Activated naive CD8-positive, alpha-beta T cell (primary cell): ENCODE results near the gene ARL16.
A peak's percentile ranks its signal among the peaks of the same experiment; 100 is the strongest.

Experiments
- H3K27ac Mint-ChIP-seq: one replicate; pipeline ENCODE4 v1.8.0; 2021; ENCODE audit warnings: mixed read lengths
- H3K27me3 Mint-ChIP-seq: one replicate; pipeline ENCODE4 v1.8.0; 2021; ENCODE audit warnings: mixed read lengths
- H3K36me3 Mint-ChIP-seq: one replicate; pipeline ENCODE4 v1.8.0; 2021; ENCODE audit warnings: mixed read lengths
- H3K4me1 Mint-ChIP-seq: one replicate; pipeline ENCODE4 v1.8.0; 2021; ENCODE audit warnings: low read depth, mixed read lengths
- H3K4me3 Mint-ChIP-seq: one replicate; pipeline ENCODE4 v1.8.0; 2021; ENCODE audit warnings: mild to moderate bottlenecking, mixed read lengths
- H3K9me3 Mint-ChIP-seq: one replicate; pipeline ENCODE4 v1.8.0; 2021; ENCODE audit warnings: low read depth, mixed read lengths

The ARL16 gene

DNA sequence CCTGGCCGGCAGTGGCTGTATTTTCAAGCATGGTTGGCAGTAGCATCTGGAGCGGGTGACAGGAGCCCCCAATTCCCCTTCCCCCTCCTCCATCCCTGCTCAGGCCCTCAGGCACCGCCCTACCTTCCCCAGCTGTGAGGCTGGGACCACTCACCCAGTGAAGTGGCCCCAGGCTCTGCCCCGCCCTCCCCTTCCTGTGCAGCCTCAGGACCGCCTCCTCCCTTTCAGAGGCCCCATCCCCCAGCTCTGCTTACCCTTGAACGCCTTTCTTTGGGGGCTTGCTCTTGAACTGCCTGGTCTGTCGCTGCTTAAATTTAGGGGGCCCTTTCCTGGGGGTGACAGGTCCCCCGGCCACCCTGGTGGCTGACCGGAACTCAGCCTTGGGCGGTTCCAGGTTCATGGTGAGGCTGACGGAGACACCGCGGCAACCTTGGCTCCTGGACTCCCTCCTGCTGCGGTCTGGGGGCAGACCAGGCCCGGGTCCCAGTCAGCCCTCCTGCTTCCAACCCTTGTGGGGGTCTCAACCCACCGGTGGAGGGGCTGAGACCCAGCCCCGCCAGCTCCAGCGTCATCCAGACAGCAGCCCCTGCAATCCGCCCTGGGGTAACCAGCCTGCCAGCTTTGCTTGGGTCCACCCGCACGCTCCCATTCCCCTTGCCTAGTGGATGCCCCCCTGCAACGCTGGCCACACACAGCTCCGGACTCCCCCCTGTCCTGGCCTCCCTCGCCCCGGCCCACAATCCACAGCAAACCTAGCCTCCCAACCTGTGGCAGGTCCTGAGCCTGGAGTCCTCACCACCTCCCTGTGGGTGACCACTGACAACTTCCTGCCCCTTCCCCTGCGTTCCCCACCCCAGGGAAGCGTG lies 30.5 kb downstream of the ARL16 start:
- no peak overlapping the region for H3K27ac Mint-ChIP-seq
- H3K4me1 Mint-ChIP-seq = peaks cover 7% of the 10 kb centered on the region
- H3K4me3 Mint-ChIP-seq = peak overlapping the region; percentile 79
- H3K36me3 Mint-ChIP-seq = no peaks in the 10 kb centered on the region
- H3K9me3 Mint-ChIP-seq = no peaks in the 10 kb centered on the region
- peaks cover 8% of the 10 kb centered on the region for H3K27me3 Mint-ChIP-seq

DNA sequence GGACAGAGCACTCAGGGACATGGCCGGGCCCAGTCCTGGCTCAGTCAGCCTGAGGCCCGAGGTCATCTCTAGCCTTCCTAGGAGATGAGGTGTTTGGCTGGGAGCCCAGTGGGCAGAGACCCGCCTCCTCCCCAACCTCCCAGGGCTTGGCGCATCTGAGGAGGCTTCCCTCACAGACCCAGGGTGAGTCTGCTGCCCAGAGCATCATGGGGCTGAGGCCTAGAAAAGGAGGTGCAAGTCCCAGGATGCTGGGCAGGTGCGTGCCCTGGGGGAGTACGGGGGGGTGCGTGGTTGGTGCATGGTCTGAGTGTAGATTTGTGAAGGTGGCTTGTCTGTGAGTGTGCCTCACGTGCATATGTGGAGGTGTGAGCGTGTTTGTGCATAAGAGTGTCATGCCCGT lies 31.9 kb downstream of the ARL16 start:
- no peak overlapping the region for H3K27ac Mint-ChIP-seq
- H3K4me1 Mint-ChIP-seq = peaks cover 7% of the 10 kb centered on the region
- peaks cover 11% of the 10 kb centered on the region for H3K27me3 Mint-ChIP-seq
- H3K4me3 Mint-ChIP-seq = peak overlapping the region; percentile 6
- no peaks in the 10 kb centered on the region for H3K9me3 Mint-ChIP-seq
- no peaks in the 10 kb centered on the region for H3K36me3 Mint-ChIP-seq

DNA sequence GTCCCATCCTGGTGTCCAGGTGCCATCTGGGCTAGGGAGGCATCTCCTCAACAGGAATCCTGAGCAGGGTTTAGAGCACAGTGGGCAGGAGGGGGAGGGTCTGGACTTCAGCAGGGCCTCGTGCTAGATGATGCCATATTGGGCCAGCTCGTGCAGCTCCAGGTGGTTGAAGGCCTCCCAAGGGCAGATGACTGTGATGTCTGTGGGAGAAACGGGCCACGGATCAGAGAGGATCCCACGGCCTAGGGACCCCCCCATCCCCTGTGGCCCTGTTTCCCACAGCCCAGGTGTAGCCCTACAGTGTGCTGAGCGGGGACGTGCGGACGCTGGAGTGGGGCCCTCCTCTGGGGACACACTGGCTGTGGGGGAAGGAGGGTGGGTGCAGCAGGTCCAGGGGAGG lies 32.6 kb downstream of the ARL16 start:
- Mint-ChIP-seq H3K36me3 (no peaks in the 10 kb centered on the region), H3K4me1 (peaks cover 7% of the 10 kb centered on the region), H3K9me3 (no peaks in the 10 kb centered on the region), H3K4me3 (no peak overlapping the region), H3K27me3 (peaks cover 11% of the 10 kb centered on the region), H3K27ac (no peak overlapping the region)

DNA sequence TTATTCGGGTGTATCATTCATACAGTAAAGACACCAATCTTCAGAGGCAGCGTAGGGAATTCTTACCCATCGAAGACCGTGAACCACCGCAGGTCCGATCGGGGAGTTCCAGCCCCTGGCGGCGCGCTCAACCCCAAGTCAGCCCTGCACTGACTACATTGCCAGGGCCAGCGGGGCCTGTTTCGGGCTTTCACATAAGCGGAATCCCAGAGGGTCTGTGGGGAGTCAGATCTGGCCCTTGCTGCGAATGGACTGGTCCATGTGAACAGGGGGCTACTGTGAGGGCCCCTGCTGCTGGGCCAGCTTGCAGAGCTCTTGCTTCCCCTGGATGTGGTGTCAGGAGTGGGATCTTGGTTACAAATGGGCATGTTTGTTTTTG lies 34.9 kb downstream of the ARL16 start:
- Mint-ChIP-seq H3K27me3 (peaks cover 11% of the 10 kb centered on the region), H3K4me1 (peaks cover 7% of the 10 kb centered on the region), H3K27ac (no peak overlapping the region), H3K36me3 (no peaks in the 10 kb centered on the region), H3K4me3 (no peak overlapping the region), H3K9me3 (no peaks in the 10 kb centered on the region)

DNA sequence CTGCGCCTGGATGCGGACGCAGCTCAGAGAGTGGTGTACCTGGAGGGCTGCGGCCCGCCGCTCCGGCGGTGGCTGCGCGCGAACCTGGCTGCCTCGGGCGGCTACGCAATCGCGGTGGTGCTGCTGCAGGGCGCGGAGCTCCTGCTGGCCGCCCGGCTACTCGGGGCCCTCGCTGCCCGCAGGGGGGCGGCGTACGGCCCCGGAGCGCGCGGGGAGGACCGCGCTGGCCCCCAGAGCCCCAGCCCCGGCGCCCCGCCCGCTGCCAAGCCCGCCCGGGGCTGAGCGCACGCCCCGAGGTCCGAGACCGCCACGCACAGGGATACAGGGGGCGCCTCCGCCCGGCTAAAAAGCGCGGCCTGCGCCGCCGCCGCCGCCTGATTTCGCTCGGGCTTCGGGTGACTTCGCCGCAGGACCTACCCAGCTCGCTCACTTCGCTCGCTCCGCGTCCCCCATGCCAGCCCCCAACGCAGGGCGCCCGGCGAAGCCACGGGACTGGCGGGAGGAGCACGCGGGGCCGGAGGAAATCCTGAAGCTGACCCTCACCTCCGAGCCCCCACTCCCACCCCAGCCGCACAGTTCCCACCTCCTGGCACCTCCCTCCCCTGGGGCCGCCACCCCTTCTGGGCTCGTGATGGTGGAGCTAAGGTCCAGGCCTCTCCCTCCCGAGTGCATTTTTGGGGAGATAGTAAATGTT lies 35.4 kb downstream of the ARL16 start:
- Mint-ChIP-seq H3K4me3 (no peak overlapping the region), H3K9me3 (no peaks in the 10 kb centered on the region), H3K27ac (no peak overlapping the region), H3K4me1 (peaks cover 3% of the 10 kb centered on the region), H3K36me3 (no peaks in the 10 kb centered on the region), H3K27me3 (peaks cover 11% of the 10 kb centered on the region)

DNA sequence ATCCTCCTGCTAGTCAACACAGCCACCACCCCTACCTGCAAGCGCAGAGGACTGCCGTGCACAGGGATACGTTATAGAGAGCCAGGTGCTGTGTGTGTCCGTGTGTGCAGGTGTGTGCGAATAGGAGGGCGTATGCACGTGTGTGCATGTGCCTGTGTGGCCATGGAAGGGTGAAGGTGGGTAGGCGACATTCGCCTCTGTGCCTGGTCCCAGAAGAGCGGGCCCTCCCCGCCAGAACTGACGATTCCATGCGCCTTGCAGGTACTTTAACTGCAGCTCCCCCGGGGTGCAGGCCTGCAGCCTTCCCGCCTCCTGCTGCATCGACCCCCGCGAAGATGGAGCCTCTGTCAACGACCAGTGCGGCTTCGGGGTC lies 36.0 kb downstream of the ARL16 start:
- no peaks in the 10 kb centered on the region for H3K36me3 Mint-ChIP-seq
- no peak overlapping the region for H3K27ac Mint-ChIP-seq
- H3K4me3 Mint-ChIP-seq = no peak overlapping the region
- H3K27me3 Mint-ChIP-seq = peaks cover 11% of the 10 kb centered on the region
- H3K9me3 Mint-ChIP-seq = no peaks in the 10 kb centered on the region
- H3K4me1 Mint-ChIP-seq = peaks cover 3% of the 10 kb centered on the region

DNA sequence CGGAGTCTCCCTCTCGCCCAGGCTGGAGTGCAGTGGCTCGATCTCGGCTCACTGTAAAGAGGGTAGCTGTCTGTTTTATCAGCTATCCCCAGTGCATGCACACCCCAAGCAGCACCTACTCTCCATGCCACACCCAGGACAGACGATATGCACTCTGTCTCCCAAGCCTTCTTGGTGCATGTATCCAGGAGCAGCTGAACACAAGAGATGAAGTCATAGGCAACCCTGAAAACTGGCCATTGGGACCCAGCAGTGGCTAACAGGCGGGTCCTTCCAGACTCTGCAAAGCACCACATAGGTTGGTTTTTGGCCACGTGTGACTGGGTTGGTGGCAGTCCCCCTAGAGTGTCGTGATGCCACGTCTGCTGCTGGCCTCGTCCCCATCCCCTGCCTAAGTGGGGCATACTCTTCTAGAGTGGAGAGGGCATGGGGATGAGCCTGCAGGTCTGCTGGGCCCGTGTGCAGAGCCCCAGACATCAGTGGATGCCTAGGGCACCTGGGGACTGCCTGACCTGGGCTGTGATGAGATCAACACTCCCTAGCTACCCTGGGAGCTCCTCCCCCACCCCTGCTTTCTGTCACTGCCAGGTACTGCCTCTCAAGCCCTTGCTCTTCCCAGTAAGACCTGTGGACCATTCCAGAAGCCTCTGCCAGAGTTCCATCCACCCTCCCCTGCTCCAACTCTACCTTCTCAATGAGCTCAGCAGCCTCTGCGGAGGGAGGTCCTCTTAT lies 36.6 kb downstream of the ARL16 start:
- H3K27ac Mint-ChIP-seq = no peak overlapping the region

DNA sequence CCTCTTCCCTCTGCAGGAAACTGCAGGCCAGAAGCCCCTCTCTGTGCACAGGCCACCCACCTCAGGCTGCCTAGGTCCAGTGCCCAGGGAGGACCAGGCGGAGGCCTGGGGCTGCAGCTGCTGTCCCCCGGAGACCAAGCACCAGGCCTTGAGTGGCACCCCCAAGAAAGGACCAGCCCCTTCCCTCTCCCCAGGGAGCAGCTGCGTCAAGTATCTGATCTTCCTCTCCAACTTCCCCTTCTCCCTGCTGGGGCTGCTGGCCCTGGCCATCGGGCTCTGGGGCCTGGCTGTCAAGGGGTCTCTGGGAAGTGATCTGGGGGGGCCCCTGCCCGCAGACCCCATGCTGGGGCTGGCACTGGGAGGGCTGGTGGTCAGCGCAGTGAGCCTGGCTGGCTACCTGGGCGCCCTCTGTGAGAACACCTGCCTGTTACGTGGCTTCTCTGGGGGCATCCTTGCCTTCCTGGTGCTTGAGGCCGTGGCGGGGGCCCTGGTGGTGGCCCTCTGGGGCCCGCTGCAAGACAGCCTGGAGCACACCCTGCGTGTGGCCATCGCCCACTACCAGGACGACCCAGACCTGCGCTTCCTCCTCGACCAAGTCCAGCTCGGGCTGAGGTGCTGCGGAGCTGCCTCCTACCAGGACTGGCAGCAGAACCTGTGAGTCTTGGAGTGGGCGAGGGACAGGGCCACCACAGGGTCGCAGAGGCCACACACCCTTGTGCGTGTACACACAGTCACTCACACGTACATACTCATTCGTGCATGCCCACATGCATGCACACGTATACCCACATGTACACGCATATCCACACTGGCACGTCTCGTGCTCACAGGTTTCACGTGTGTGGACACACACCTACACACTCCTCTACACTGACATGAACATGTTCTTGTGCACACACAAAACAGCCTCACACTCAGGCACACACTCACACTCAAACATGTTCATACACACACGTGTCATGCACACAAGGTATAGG lies 38.3 kb downstream of the ARL16 start:
- H3K36me3 Mint-ChIP-seq = no peaks in the 10 kb centered on the region
- H3K27ac Mint-ChIP-seq = no peak overlapping the region
- peaks cover 8% of the 10 kb centered on the region for H3K27me3 Mint-ChIP-seq
- no peaks in the 10 kb centered on the region for H3K4me1 Mint-ChIP-seq
- no peaks in the 10 kb centered on the region for H3K9me3 Mint-ChIP-seq
- H3K4me3 Mint-ChIP-seq = no peak overlapping the region

More for the DNA sequence above, 36.6 kb downstream of the ARL16 start:
- Mint-ChIP-seq H3K4me3 (no peak overlapping the region), H3K27me3 (peaks cover 11% of the 10 kb centered on the region), H3K36me3 (no peaks in the 10 kb centered on the region), H3K9me3 (no peaks in the 10 kb centered on the region), H3K4me1 (peaks cover 3% of the 10 kb centered on the region)

DNA sequence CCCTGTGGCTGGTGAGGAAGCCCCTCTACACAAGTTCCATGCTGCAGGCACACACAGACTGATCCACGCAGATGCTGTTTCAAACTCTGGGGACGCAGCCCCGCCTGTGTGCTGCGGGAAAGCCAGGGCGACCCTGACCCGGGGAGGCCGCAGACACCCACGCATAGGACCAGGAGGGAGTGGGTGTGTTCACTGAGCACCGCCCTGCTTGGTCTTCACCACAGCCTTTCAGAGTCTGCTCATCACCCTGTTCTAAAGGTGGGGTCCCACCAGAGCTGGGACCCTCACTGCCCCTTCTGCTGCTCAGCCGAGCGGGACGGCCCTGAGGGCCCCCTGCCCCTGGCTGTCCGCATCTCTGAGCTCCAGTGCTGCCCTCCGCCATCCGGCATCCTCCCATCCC lies 39.1 kb downstream of the ARL16 start:
- H3K27ac Mint-ChIP-seq = no peak overlapping the region
- H3K4me3 Mint-ChIP-seq = no peak overlapping the region
- H3K9me3 Mint-ChIP-seq = no peaks in the 10 kb centered on the region
- H3K27me3 Mint-ChIP-seq = peaks cover 8% of the 10 kb centered on the region
- no peaks in the 10 kb centered on the region for H3K36me3 Mint-ChIP-seq
- no peaks in the 10 kb centered on the region for H3K4me1 Mint-ChIP-seq

DNA sequence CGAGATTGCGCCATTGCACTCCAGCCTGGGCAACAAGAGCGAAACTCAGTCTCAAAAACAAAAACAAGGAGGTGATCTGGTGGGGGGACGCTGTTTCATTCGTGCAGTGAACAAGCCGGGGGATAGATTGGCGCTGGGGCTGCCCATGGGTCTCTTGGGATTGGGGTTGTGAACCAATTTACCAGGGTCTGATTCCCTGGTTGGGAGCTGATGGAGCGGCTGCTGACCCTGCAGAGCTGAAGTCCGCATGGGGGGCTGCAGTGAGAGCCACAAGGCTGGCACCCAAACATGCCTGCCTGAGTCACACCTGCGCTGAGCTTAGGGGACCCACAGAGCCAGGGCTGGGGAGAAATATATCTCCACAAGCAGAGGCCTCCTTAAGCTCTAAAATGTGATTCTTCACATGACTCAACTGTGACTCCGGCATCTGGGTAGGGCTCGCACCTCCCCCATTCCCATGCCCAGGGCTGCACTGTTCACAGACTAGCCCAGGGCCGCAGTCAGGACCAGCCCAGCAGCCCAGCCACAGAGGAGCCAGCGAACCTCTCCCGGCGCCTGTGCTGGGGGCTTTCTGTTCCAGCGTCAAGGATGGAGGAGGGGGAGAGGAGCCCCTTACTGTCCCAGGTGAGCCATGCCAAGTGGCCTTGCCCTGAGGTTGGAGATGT lies 41.6 kb downstream of the ARL16 start:
- H3K27ac Mint-ChIP-seq = no peak overlapping the region
- H3K9me3 Mint-ChIP-seq = no peaks in the 10 kb centered on the region
- peaks cover 2% of the 10 kb centered on the region for H3K4me1 Mint-ChIP-seq
- no peaks in the 10 kb centered on the region for H3K27me3 Mint-ChIP-seq
- H3K36me3 Mint-ChIP-seq = no peaks in the 10 kb centered on the region
- no peak overlapping the region for H3K4me3 Mint-ChIP-seq

DNA sequence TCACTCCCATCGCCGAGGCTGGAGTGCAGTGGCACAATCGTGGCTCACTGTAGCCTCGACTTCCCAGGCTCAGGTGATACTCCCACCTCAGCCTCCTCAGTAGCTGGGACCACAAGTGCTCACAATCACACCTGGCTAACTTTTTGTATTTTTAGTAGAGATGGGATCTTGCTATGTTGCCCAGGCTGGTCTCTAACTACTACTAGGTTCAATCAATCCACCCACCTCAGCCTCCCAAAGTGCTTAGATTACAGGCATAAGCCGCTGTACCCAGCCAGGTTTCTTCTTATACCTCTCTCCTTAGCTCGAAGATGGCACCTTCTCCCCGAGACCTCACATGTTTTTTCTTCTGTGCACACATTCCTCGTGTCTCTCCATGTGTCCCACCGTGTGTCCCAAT lies 43.6 kb downstream of the ARL16 start:
- H3K36me3 Mint-ChIP-seq = no peaks in the 10 kb centered on the region
- no peaks in the 10 kb centered on the region for H3K27me3 Mint-ChIP-seq
- no peak overlapping the region for H3K27ac Mint-ChIP-seq
- H3K4me1 Mint-ChIP-seq = peaks cover 14% of the 10 kb centered on the region
- H3K4me3 Mint-ChIP-seq = no peak overlapping the region
- no peaks in the 10 kb centered on the region for H3K9me3 Mint-ChIP-seq

DNA sequence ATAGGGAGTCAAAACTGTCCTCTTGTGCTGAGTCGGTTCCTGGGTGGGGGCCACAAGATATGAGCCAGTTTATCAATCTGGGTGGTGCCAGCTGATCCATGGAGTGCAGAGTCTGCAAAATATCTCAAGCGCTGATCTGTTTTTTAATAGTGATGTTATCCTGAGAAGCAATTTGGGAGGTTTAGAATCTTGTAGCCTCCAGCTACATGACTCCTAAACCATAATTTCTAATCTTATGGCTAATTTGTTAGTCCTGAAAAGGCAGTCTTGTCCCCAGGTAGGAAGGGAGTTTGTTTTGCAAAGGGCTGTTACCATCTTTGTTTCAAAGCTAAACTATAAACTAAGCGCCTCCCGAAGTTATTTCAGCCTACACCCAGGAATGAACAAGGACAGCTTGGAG lies 44.9 kb downstream of the ARL16 start:
- Mint-ChIP-seq H3K36me3 (no peaks in the 10 kb centered on the region), H3K4me1 (peaks cover 19% of the 10 kb centered on the region), H3K27ac (no peak overlapping the region), H3K27me3 (no peaks in the 10 kb centered on the region), H3K9me3 (no peaks in the 10 kb centered on the region), H3K4me3 (peak overlapping the region; percentile 13)

DNA sequence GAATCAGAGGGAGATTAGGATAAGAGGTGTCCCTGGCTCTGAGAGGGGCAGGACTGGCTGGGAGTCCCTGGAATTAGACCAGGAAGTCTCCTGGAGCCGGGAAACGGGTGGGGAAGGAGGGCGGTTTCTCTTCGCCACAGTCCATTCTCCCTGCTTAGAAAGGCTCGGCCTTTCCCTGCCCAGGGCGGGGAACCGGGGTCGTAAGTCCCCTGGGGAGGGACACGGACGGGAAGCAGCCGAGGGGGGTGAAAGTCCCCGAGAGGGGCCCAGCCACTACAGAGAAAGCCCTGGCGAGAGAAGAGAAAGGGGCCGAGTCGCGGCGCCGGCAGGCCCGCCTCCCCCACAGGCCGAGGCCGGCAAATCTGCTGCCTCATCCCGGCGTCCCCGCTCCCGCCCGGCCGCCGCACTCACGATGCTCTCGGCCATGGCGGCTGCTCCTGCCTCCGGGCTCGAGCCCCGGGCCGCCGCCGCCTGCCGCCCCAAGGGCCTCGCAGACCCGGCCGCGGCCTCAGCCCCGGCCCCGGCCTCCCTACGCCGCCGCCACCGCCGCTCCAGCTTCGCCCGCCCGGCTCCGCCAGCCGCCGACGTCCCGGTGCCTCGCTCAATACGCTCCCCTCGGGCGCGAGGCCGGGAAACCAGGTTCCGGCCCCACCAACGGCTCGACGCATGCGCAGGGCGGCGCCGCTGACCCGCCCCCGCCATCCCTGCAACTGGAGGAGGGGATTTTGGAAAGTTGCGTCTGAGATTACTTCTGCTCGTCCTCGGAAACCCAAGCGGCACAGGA lies 46.9 kb downstream of the ARL16 start, which contains the start of the genes NPLOC4 and TSPAN10:
NPLOC4 (minus strand) TSS at position 608 of the 784 bp plus-strand sequence; CDS start at position 426, 182 bp downstream.
TSPAN10 (plus strand) TSS at position 692 of the 784 bp plus-strand sequence. CDS start 5,217 bp downstream, outside the sequence.
- no peaks in the 10 kb centered on the region for H3K27me3 Mint-ChIP-seq
- H3K4me1 Mint-ChIP-seq = peaks cover 25% of the 10 kb centered on the region
- no peaks in the 10 kb centered on the region for H3K9me3 Mint-ChIP-seq
- peaks cover 2% of the 10 kb centered on the region for H3K36me3 Mint-ChIP-seq
- H3K4me3 Mint-ChIP-seq = peak within 1 kb of the TSS; percentile 98
- peak within 1 kb of the TSS; percentile 94 for H3K27ac Mint-ChIP-seq
